GM18858 (cell line): ENCODE data around the gene ST3GAL4.
"Not testable (repeated sequence)": the region's sequence is repeated elsewhere in the genome, so short reads cannot be mapped to it uniquely, and the experiment has no call there.

Experiments
- ATAC-seq: cut with Tn5 transposase; IDR thresholded peaks from one replicate; pipeline ENCODE4 v1.9.1; 2021; ENCODE audit not compliant: unreplicated experiment

Gene ST3GAL4

DNA sequence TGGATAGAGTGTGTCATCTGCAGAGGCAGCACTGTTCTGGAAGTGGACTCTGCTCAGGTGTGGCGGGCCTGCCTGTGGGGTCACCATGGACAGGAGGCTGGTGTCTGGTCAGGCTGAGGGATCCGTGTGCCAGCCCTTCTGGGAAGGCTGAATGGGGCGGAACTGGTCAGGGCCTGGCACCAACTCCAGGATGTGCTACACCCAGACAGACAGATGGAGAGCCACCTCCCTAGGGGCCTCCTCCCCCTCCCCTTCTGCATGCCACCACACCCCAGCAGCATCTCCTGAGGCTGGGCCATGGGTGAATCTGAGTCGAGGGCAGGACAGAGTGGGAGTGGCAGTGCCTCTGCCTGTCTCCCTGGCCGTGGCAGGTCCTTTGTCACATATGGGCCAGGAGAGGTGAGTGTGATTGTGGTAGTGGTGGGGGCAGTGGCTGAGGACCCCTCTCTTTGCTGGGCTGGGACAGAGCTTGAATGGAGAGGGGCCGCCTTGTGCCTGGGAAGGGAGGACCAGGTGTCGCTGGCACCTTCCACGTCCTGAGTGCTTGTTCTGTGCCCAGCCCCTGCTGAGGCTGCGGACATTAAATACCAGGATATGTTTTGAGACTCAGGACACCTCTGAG, 29.1 kb downstream of the ST3GAL4 start:
- ATAC-seq, result no peak

DNA sequence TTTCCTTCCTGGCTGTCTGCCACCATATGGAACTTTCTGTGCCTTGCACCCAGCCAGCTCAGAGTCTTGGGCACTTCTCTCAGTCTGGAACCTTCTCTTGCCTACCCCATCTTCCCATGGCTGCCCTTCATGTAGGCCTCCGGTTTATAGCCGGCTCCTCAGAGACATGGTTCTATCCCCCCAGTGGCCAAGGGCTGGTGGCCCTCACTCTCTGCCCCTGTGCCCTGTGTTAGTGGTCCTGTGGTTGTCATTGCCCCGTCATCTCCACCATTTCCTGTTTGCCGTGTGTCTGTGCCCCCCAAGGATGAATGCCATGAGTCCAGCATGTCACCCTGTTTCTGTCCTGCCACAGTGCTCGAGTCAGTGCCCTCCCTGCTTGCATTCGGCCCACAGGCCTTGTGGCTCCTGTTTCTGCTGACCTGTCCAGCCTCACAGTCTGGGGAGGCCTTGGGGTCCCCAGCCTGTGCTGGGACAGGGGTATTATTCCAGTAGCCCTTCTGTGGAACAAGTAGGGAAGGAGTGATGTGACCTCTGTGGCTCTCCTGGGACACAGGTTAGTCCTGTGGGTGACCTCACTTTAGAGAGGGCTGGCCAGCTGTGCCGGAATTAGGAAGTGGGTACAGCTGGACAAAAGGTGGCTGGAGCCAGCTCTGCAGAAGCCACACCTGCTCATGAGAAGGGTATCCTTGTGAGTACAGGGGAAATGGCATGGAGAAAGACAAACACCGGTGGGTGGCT, 30.7 kb downstream of the ST3GAL4 start:
- no peak for ATAC-seq

- ATAC-seq, result not testable (repeated sequence)
Observed at GRCh38 chr11:126386729-126387071, 31.2 kb downstream of the ST3GAL4 start.

DNA sequence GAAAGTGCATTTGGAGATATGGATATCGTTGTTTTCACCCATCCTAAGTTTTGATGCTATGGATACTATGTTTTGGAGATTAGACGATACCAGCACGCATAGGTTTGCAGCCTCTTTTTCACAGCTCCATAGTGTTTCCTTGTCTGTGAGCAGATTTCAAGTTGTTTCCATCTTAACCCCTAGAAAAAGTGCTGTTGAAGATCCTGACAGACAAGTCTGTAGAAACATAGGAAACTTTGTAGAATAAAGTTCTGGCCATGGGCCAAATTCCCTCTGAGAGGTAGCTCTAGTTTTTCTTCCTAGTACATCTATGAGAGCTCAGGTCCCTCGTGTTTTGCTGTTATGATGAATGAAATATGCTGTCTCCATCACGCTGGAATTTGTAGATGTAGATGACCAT, 32.4 kb downstream of the ST3GAL4 start:
- no peak for ATAC-seq

DNA sequence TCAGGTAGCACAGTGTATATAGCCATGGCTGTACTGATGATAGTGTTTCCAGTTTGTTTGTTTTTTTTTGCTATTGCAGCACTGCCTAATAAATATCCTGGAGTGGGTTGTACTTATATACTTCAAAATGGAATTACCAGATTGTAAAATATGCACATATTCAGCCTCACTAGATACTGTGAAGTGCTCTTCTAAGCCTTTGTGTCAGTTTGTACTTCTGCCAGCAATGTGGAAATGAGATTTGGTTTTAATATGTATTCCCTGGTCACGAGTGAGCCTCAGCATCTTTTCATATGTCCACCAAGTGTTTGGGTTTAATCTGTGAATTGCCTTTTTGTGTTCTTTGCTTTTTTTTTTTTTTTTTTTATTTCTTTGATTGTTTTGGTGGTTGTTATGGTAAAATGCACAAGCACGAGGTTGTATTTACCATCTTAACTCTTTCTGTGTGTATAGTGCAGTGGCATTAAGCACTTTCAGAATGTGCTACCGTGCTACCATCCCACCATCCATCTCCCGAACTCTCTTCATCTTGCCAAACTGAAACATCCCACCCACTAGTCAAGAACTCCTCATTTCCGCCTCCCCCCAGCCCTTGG, 34.9 kb downstream of the ST3GAL4 start:
- ATAC-seq, result no peak

DNA sequence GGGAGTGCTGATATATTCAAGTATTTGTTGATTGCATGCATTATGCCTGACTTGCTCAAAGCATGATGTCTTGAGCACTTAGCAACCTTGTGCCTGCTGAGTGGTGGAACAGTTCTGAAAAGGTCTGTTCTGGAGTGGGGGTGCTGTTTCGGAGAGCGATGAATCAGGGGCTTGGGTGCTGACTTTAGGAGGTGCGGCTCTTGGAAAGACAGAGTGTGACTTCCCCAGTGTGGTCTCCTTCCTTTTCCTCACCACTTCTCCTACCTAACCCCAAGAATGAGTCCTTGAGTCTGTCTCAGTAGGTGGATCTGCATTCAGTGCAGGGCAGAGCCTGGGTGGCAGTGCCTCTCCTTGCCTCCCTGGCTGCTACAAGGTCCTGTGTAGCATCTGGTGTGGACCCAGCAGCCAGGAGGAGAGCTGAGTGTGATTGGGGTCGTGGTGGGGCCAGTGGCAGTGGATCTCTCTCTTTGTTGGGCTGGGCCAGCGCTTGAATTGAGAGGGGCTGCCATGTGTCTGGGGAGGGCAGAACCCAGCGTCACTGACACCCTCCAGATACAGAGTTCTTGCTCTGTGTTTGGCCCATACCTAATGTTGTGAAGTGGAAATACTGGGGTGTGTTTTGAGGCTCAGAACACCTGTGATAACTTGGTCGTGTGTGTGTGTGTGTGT, 35.9 kb downstream of the ST3GAL4 start:
- no peak for ATAC-seq

DNA sequence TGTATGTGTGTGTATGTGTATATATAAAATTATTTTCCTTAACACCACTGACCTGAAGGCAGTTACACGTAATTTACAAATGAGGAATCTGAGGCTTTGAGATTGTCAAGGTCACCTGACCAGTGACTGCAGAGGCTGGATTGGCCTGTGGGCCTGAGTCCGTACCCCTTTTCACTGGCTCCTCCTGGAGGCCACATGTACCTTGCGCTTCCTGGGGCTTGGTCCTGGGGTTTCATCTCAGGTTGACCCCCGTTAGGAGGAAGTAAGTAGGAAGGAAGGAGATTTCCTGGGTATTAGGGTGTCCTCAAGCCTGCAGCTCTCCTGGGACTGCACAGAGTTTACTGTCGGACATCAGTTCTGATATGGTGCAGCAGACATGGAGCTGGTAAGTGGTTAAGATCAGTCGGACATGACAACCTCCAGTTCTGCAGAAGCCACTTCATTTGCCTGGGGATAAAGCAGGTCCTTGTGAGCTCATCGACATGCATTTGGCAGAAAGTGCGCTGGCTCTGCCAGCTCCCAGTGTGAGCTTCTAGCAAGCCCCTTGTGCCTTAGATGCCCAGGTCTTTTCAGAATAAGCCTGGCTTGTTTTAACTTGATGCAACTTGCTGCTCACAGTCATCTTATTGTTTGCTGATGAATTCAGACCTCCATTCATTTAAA, 36.6 kb downstream of the ST3GAL4 start:
- ATAC-seq, result no peak

DNA sequence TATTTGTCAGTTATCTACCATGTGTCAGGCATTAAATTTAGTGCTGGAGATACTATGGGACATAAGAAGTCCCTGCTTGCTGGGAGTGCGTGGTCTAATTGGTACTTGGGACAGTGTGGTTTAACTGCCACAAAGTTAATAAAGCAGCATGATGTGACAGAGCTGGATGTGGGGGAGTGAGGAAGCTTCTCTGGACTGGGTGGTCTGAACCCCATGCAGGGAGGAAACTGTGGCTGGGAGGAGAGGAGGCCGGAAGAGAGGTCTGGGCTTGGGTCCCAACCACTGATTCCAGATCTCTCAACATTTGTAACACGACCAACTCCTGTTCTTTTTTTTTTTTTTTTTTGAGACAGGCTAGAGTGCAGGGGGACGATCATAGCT, 37.1 kb downstream of the ST3GAL4 start:
- no peak for ATAC-seq

GRCh38 chr11:126393143-126393542, 37.7 kb downstream of the ST3GAL4 start:
- ATAC-seq, result no peak

DNA sequence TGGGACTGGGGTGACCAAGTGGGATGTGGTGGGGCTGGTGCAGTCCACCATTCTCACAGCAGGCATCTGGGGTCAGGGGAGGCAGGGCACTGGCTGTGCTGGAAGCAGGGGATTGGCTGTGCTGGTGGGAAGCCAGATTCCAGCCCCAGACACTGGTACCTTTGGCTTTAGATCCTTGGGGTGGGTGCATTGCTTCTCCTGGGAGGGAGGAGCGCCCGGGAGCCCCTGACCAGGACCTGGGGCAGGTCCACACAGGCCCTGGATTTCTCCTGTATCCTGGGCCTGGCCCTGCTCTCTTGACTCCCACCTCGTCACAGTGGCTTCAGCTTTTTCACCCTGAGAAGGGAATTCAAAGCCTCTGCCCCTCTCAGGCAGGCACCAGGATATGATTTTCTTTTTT, 38.5 kb downstream of the ST3GAL4 start:
- ATAC-seq, result no peak

DNA sequence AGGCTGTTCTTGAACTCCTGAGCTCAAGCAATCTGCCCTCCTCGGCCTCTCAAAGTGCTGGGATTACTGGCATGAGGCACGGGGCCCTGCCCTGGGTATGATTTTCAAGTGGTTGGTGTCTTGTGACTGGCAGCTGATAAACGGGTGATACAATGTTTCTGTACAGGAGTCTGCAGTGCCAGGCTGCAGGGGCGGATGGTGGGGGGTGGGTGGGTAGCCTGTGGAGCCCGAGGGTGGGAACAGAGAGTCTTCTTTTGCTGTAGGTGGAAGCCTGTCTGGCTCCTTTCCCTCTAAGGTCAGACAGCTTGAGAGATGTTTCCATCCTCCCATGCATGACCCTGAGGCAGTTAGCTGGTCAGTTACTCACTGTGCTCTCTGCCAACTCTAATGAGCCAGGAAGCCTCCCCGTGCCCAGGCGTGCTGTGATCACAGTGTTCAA, 39.2 kb downstream of the ST3GAL4 start:
- ATAC-seq, result not testable (repeated sequence)

DNA sequence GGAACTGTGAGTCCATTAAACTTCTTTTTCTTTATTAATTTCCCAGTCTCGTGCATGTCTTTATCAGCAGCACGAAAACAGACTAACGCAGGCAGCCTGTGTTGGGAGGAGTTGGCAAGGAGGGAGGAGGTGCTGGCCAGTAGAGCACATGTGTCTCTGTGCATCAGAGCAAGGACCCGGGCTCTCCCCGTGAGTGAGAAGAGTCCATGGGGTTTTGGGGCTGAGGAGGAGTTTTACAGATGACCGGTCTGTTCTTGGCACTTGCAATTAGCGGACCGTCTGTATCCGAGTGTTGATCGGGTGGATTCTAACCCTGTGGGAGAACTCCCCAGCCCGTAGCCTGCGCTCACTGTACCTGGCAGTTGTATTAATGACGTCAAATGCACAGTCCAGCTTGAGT, 40.3 kb downstream of the ST3GAL4 start:
- not testable (repeated sequence) for ATAC-seq

DNA sequence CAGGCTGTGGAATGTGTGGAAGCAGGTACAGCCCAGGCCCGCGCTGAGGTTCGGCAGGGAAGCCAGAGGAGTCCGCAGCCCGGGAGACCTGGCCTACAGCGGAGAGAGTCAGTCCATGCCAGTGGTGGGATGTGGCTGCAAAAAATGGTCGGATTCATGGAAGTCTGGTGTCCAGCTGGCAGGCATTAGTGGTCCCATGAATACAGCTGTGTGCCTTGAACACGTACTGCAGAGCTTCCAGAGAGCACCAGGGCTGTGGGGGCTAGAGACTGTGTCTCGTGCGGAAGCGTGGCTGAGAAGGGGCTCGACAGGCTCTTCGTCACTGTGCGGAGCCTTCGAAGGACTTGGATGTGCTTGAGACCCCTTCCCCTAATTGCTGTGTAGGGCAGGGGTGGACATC, 40.8 kb downstream of the ST3GAL4 start:
- not testable (repeated sequence) for ATAC-seq

DNA sequence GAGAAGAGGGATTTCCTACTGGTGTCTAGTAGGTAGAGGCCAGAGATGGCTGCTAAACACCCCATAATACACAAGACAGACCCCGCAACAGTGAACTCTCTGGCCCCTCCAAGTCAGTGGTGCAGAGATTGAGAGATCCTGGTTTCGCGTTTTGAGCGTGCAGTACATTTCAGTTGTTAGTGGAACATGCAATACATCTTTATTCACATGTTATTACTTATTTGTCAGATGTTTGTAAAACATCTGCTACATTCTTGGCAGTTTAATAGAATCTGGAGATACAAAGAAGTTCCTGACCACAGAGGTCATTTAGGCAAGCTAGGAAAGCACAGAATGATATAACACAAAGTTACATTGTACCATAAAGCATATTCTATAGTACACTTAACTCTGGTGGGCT, 41.5 kb downstream of the ST3GAL4 start:
- ATAC-seq, result no peak

DNA sequence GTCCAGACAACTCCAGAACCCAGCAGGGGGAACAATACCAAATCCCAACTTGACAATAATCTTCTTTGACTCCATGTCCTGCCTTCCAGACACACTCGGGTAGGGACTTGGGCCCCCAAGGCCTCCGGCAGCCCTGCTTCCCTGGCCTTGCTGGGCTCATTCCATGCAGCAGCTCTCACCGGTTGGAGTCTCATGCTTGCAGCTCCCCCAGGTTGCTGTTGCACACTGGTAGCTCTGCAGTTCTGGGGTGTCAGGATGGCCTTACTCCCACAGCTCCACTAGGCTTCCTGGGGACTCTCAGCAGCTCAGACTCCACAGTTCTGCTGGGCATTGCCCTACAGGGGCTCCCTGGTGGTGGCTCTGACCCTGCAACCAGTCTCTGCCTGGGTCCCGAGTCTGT, 42.8 kb downstream of the ST3GAL4 start:
- no peak for ATAC-seq

- no peak for ATAC-seq
Observed at GRCh38 chr11:126398721-126399120, 43.2 kb downstream of the ST3GAL4 start.

DNA sequence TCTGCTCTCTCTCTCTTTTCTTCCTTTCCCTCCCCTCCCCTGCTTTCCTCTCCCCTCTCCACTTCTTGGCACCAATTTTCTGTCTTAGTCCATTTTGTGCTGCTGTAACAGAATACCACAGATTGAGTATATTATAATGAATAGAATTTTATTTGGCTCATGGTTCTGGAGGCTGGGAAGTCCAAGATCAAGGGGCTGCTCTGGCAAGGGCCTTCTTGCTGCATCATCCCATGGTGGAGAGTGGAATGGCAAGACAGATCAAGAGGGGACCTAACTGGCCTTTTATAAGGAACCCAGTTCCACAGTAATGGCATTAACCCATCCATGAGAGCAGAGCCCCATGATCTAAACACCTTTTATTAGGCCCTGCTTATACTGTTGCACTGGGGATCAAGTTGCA, 44.5 kb downstream of the ST3GAL4 start:
- no peak for ATAC-seq

GRCh38 chr11:126400479-126400878, 45.0 kb downstream of the ST3GAL4 start:
- ATAC-seq, result no peak

DNA sequence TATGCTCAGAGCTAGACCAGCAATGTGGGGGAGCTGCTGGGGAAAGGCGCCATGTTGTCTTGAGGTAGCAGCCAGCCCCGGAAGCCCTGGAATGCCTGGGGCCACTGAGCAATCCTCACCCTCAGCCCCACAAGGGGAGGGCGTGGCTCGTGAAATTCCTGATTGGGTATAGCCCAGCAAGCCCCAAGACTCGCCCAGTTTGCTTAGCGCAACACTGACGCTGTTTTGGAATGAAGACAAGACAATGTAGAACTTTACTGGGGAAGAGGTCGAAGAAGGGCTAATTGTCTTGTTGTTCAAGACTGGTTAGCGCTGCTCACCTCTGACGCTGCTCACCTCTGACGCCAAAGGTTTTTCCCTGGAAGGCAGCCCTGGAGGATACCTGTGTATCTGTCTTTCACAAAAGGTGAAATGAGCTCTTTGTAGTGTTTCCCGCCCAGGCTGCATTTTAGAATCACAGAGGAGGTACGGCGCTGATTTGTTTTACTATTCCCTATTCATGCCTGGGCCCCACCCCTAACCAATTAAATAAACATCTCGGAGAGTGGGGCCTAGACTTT, 47.6 kb downstream of the ST3GAL4 start:
- no peak for ATAC-seq

DNA sequence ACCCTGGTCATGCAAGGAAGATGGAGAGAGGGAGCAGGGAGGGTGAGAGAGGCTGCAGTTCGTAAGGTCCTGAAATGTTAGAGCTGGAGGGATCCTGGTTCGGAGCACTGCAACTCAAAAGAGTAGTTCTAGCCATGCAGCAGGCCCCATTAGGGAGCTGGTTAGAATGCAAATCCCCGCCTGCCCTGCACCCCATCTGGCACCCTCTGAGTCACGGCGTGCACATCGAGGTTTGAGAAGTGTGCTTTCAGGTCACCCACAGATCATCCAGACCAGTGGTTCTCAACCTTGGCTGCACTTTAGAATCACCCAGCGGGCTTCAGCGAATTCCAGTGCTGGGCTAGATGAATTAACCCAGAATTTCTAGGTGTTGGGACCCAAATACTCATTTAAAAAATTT, 48.2 kb downstream of the ST3GAL4 start:
- peak; percentile 91 for ATAC-seq

- ATAC-seq, result no peak
Observed at GRCh38 chr11:126404367-126404766, 48.9 kb downstream of the ST3GAL4 start.
